HuH-7.5 (cell line): ENCODE results near the gene VPREB1.
"Not testable (repeated sequence)": the region's sequence is repeated elsewhere in the genome, so short reads cannot be mapped to it uniquely, and the experiment has no call there.

Experiments
- DNase-seq: peaks from one replicate; pipeline ENCODE4 v3.0.0; 2011; ENCODE audit warnings: low spot score

The VPREB1 gene

DNA sequence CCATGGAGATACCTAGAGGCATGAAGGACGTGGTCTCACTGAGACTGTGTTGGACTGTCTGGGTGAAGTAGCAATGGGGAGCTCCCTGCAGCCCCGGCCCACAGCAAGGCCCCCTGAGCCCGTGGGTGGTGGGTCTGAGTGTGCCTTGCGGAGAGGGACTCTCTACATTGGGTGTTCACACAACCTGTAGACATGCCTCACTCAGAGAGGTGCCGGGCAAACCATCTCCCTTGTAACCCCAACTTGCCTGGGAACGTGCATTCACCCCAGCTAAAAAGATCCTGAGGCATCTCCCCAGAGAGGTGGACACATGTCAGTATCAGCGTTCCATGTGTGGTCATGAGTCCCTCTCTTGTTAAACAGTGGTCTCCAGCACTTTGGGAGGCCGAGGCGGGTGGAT is 2.1 kb downstream of the VPREB1 start:
- no peak for DNase-seq

DNA sequence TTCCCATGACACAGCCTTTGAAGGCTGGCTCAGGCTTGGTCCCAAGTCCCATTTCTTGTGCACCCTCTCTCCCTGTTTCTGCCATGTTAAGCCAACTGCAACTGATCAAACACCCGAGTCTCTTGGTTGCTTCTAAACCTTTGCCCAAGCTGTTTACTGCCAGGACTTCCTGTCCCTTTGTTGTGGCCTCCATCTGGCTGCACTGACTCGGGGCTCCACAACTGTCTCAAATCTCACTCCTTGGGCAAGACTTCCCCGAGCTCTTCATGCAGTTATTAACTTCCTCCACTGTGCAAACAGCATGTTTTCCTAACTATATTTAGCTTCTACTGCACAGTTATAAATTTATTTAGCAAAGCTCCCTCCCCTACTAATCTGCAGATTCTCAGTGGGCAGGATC is 4.3 kb downstream of the VPREB1 start:
- no peak for DNase-seq

DNA sequence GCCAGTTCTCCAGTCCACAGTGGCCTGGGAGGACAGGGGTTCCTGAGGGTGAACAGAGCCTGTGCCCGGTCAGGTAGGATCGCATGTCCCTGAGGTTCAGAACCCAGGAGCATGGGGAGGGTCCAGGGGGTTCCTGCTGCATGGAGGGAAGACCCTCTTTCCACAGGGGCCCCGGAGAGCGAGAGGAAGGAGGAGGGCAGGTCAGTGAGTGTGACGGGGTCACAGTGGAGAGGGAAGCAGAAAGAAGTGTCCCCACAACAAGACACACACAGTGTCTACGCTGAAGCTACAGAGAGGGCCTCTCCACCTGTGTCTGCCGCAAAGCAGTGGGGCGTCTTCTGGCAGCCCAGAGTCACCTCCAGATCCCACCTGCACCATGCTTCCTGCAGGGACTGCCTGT is 6.1 kb downstream of the VPREB1 start:
- not testable (repeated sequence) for DNase-seq

DNA sequence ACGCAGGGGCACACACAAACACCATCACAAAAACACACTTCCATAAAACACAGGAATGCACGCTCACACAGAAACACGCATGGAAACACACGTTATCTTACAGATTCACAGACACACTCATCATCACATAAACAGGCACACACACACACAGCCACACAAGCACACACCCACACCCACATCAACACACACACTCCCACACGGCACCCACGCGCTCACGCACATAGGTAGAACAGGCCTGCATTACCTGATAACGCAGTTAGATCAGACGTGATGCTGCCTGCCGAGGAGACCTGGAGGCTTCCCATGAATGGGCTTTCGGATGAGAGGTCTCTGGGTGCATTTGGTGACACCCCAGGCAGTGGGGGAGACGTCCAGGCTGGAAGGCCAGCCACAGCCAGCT is 11.5 kb downstream of the VPREB1 start:
- not testable (repeated sequence) for DNase-seq

DNA sequence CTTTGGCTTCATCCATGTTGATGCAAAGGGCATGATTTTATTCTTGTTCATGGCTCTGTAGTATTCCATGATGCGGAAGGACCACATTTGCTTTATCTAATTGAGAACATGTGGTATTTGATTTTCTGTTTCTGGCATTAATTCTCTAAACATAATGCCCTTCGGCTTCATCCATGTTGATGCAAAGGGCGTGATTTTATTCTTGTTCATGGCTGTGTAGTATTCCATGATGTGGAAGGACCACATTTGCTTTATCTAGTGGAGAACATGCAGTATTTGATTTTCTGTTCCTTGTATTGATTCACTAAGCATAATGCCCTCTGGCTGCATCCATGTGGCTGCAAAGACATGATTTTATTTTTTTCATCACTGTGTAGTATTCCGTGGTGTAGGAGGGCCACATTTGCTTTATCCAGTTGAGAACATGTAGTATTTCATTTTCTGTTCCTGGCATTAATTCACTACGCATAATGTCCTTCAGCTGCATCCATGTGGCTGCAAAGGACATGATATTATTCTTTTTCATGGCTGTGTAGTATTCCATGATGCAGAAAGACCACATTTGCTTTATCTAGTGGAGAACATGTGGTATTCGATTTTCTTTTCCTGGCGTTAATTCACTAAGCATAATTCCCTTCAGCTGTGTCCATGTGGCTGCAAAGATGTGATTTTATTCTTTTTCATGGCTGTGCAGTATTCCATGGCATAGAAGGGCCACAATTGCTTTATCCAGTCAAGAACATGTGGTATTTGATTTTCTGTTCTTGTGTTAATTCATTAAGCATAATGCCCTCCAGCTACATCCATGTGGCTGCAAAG is 14.2 kb downstream of the VPREB1 start:
- DNase-seq, result not testable (repeated sequence)

DNA sequence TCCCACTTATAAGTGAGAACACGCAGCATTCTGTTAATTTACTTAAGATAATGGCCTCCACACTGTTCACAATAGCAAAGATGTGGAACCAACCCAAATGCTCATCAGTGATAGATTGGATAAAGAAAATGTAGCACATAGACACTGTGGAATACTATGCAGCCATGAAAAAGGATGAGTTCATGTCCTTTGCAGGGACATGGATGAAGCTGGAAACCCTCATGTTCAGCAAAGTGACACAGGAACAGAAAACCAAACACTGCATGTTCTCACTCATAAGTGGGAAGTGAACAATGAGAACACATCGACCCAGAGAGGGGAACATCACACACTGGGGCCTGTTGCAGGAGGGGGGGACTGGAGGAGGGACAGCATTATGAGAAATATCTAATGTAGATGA is 15.6 kb downstream of the VPREB1 start:
- not testable (repeated sequence) for DNase-seq

DNA sequence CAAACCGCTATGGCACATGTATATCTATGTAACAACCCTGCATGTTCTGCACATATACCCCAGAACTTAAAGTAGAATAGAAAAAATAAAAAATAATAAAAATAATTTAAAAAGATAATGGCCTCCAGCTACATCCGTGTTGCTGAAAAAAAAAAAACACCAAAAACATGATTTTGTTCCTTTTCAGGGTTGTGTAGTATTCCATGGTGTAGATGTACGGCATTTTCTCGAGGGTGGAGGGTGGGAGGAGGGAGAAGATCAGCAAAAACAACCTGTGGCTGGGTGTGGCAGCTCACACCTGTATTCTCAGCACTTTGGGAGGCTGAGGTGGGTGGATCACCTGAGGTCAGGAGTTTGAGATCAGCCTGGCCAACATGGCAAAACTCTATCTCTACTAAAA is 16.0 kb downstream of the VPREB1 start:
- not testable (repeated sequence) for DNase-seq

DNA sequence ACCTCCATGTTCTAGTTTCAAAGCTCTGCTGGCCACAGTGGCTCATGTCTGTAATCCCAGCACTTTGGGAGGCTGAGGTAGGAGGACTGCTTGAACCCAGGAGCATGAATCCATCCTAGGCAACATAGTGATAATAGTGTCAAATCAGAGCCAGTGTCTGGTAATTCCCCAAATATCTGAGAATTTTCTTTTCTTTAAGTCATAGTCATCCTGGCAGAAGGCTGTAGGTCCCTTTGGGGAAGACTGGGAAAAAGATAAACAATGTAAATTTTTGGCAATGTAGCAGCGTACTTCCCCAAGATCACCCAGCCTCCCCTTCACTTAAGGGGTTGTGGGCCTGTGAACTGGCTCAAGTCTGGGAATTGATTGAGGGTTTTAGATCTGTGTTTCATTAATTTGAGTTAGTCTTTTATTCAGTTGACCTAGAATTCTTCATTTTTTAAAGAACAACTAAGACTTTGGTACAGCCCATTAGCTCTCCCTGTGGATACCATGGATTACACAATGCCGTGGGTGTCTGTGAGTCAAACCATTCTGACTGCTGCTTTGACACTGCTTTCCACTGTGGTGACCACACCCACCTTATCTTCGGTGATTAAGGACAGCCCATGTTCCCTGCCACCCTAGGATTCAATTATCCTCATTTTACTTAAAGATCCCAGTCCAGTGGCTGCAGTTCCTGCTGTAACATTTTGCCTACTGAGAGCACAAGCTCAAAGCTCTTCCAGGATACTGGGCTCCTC is 17.9 kb downstream of the VPREB1 start:
- DNase-seq, result not testable (repeated sequence)

DNA sequence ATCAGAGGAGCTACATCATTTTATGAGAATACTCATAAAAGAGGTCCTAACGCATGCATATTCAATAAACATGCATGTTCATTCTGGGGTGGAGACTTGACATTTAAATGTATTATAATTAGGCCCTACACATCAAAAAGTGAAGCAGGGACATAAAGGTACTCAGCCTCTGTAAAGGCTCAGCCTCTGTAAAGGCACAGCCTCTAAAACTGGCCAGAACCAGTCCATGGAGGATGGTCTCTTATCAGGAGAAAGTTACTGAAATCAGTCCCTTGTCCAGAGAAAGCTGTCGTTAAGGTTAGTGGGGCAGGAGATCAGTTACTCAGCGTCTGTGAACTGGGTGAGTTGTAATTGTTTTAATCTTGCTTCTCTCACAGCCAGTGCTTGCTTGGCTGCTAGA is 19.2 kb downstream of the VPREB1 start:
- DNase-seq, result not testable (repeated sequence)

DNA sequence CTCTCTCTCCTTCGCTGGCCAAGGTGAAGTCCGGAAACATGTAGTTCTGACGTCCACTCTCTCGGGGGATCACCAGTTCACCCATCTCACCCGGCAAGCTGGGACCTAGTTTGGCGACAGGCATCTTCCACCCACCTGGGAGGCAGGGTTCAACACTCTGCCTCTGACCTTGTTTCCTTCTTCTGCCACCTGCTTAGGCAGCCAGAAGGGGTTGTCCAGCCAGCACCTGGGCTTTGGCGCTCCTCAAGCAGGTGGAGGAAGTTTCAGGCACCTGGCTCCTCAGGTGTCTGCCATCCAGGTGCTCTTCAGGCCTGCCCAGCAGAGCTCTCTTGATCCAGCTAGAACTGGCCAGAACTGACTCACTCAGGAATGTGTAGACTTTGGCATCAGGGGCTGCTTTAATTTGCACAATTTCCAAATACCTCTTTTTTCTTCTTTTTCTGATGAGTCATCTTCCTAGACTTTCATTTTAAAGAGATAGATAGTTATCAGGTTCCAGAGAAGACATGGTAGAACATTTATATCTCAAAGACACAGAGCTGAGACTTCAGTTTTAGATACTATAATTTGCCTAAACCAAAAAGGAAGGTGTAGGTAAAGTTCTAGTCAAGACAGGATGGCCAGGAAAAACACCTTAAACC is 25.6 kb downstream of the VPREB1 start:
- DNase-seq, result not testable (repeated sequence)

DNA sequence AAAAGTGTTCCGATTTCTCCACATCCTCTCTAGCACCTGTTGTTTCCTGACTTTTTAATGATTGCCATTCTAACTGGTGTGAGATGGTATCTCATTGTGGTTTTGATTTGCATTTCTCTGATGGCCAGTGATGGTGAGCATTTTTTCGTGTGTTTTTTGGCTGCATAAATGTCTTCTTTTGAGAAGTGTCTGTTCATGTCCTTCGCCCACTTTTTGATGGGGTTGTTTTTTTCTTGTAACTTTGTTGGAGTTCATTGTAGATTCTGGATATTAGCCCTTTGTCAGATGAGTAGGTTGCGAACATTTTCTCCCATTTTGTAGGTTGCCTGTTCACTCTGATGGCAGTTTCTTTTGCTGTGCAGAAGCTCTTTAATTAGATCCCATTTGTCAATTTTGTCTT is 32.8 kb downstream of the VPREB1 start:
- not testable (repeated sequence) for DNase-seq

DNA sequence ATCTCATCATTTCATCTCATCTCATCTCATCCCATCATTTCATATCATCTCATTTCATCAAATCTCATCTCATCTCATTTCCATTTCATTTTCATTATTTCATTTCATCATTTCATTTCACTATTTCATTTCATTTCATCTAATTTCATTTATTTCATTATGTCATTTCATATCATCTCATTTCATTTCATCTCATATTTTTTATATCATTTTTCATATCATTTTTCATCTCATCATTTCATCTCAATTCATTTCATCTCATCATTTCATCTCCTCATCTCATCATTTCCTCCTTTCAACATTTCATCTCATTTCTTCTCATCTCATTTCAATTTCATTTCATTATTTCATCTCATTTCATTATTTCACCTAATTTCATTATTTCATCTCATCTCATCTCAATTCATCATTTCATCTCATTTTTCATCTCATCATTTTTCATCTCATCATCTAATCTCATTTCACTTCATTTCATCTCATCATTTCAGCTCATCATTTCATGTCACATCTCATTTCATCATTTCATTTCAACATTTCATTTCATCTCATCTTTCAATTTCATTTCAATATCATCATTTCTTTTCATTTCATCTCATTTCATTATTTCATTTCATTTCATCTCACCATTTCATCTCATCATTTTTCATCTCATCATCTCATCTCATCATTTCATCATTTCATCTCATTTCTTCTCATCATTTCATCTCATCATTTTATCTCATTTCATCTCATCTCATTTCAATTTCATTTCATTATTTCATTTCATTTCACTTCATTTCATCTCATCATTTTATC is 40.6 kb downstream of the VPREB1 start:
- not testable (repeated sequence) for DNase-seq

DNA sequence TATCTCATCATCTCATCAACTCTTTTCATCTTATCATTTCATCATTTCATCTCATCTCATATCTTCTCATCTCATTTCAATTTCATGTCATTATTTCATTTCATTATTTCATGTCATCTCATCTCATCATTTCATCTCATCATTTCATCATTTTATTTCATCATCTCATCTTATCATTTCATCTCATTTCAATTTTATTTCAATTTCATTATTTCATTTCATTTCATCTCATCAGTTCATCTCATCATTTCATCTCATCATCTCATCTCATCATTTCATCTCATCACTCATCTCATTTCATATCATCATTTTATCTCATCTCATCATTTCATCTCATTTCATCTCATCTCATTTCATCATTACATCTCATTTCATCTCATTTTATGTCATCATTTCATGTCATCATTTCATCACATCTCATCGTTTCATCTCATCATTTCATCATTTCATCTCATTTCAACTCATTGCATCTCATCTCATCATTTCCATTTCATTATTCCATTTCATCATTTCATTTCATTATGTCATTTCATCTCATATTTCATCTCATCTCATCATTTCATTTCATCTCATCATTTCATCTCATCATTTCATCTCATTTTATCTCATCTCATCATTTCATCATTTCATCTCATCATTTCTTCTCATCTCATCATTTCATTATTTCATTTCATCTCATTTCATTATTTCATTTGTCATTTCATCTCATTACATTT is 42.0 kb downstream of the VPREB1 start:
- not testable (repeated sequence) for DNase-seq

DNA sequence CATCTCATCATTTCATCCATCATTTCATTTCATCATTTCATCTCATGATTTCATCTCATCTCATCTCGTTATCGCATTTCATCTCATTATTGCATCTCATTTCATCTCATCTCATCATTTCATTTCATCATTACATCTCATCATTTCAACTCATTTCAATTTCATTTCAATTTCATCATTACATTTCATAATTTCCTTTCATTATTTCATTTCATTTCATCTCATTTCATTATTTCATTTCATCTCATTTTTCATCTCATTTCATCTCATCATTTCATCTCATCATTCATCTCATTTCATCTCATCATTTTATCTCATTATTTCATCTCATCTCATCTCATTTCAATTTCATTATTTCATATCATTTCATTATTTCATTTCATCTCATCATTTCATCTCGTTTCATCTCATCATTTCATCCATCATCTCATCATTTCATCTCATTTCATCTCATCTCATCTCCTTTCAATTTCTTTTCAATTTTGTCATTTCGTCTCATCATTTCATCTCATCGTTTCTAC is 42.6 kb downstream of the VPREB1 start:
- not testable (repeated sequence) for DNase-seq

DNA sequence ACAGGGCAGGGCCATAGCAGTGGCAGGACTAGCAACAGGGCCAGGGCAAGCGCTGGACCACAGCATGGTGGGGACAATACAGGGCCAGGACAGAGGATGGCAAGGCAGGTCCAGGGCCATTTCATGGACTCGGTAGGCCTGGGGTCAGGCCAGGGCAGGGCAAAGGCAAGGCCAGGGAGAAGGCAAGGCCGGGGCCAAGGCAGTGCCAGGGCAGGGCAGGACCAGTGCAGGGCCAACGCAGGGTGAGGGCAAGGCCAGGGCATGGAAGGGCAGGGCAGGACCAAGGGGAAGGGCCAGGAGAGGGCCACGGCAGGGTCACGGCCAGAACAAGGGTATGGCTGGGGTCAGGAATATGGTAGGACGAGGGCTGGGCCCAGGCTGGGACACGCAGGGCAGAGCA is 45.1 kb downstream of the VPREB1 start:
- DNase-seq, result not testable (repeated sequence)

DNA sequence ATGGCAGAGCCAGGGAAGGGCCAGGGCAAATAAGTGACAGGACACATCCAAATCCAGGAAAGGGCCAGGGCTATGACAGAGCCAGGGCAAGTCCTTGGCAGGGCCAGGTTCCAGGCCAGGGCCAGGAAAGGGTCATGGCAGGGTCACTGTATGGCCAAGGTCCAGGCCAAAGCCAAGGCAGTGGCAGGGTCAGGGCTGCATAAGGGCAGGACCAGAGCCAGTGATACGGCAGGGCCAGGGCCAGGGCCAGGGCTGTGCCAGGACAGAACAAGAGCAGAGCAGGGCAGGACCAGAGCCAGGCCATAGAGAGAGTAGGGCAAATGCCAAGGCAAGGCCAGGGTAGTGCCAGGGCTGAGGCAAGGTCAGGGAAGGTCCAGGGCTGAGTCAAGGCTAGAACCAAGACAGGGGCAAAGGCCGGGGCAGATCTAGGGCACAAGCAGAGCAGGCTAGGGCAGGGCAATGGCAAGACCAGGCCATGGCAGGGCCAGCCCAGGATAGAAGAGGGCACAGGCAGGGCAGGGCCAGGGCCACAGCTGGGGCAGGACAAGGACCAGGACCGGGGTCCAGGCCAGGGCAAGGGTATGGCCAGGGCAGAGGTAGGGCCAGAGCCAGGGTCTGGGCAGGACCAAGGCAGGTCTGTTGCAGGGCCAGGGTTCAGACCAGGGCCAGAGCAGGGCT is 46.7 kb downstream of the VPREB1 start:
- DNase-seq, result not testable (repeated sequence)

DNA sequence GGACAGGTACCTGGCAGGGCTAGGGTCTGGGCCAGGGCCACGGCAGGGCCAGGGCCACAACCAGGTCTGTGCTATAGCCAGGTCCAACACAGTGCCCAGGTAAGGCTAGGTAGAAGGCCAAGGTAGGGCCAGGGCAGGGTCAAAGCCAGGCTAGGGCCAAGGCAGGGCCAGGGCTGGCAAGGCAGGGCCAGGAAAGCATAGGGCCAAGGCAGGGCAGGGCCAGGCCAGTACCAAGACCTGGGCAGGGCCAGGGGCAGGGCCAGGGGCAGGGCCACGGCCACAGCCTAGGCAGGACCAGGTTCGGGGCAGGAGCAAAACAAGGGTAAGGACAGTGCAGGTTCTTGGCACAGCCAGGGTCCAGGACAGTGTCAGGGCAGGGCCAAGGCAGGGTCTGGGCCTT is 48.1 kb downstream of the VPREB1 start:
- DNase-seq, result not testable (repeated sequence)

DNA sequence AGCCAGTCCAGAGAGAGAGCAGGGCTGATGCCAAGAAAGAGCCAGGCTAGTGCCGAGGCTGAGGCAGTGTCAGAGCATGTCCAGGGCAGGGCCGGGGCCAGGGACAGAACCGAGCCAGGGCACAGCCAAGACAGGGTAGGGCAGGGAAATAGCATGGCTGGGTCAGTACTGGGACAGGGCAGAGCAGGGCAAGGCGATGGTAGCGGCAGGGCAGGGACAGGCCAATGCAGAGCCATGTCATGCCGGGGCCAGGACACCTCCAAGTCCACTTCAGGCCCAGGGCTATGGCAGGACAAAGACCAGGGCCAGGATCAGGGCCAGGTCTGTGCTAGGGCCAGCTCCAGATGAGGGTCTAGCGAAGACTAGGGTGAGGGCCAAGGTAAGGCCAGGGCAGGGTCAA is 48.9 kb downstream of the VPREB1 start:
- not testable (repeated sequence) for DNase-seq

DNA sequence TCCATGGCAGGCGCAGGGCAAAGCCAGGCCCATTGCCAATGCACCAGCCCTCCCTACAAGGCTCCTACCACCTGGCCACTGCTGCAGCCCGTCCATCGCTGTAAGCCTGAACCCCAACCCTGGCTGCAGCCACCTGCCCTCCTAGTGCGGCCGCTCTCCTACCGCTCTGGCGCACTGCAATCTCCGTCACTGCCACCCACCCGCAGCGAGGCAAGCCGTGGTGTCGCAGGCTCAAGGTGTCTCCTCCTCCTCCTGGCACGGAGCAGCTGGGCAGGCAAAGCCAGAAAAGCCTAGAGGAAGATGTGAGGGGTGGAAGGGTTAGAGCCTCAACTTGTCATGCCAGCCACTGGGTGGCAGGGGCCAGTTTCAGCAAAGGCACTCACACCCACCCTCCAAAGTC is 50.1 kb downstream of the VPREB1 start:
- not testable (repeated sequence) for DNase-seq
